22Rv1 (cell line): ENCODE measurements around the gene KMT2D.

ENCODE experiments used
- H3K27ac ChIP-seq: fragments of 450-650 bp; 2 replicates; pipeline ENCODE4 v1.5.1; 2017
- ZFX ChIP-seq: fragments of 450-650 bp; IDR thresholded peaks from 2 replicates; pipeline ENCODE4 v1.6.1; 2017; ENCODE audit warnings: antibody characterized with exemption, borderline replicate concordance
- TF ChIP-seq, protein P1 (sequence below): fragments of 450-650 bp; IDR thresholded peaks from 2 replicates; pipeline ENCODE4 v1.5.1; 2017; ENCODE audit warnings: mild to moderate bottlenecking

KMT2D gene

DNA sequence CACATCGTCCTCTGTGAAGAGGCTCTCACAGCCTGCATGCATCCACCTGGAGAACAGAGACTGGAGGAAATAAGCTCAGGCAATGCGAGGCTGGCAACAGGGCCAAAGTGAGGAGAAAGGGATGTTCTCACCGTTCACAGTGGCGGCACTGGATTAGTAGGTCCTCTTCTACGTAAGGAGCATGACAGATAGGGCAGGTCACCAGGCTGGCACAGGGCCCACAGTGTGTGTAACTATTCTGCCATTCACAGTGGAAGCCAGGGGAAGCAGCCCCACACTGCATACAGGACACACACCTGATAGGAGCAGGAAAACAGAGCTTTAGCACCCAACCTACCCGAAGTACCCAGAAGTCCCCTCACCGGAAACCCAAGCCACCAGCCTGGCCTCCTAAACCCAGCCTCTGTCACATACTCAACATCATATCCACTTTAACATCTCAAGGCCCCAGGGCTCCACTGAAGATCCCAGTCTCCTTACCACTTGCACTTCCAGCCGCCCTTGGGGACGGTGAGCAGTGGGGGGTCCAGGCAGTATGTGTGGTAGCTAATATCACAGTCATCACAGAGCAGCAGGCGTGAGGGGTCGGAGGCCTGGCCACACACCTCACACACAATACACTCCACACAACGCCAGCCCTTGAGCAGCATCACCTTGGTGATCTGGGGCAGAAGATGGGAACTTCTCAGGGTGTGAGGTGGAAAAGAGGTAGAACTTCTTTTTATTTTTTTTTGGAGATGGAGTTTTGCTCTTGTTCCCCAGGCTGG is 14.3 kb downstream of the KMT2D start:
- no peak overlapping the region for H3K27ac ChIP-seq
- no peak for TF ChIP-seq ZFX
- TF ChIP-seq, protein P1, sequence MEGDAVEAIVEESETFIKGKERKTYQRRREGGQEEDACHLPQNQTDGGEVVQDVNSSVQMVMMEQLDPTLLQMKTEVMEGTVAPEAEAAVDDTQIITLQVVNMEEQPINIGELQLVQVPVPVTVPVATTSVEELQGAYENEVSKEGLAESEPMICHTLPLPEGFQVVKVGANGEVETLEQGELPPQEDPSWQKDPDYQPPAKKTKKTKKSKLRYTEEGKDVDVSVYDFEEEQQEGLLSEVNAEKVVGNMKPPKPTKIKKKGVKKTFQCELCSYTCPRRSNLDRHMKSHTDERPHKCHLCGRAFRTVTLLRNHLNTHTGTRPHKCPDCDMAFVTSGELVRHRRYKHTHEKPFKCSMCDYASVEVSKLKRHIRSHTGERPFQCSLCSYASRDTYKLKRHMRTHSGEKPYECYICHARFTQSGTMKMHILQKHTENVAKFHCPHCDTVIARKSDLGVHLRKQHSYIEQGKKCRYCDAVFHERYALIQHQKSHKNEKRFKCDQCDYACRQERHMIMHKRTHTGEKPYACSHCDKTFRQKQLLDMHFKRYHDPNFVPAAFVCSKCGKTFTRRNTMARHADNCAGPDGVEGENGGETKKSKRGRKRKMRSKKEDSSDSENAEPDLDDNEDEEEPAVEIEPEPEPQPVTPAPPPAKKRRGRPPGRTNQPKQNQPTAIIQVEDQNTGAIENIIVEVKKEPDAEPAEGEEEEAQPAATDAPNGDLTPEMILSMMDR: no peak

DNA sequence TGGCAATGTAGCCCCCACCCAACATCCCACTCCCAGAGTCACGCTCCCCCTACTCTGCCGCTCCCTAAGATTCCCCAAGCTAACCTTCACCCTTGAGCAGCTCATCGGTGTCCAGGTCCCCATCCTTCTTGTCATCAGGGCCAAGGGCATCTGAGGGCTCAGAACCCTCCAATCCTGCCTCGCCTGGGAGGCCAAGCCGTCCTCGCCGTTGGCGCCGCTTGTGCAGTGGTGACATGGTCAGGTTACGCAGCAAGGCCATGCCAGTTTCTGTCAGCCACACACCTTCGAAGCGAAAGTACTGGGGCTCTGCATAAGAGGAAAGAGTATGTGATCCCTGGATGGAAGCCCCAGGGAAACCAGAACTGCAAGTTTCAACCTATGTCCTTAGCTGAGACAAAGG is 15.9 kb downstream of the KMT2D start:
- 0 out of 2 replicates have a peak overlapping the region, but pooled peaks have one; percentile 5 for H3K27ac ChIP-seq
- TF ChIP-seq, protein P1: no peak
- TF ChIP-seq ZFX: no peak

DNA sequence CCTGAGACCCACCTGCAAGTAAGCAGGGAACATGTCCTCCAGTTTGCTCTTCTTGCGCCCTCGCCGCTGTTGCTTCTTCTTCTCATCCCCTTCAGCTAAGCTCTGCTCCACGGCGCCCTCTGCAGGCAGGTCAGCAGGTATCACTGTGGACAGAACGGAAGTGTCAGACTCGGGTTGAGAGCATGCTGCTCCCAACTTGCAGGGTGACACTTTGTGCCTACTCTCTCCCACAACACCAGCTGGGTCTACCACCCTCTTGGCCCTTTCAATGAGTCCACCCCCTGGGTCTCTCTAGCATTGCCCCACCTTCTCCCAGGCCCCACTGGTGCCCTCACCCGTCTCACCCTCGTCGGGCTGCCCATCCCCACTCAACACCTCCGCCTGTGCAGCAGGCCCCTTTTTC is 16.7 kb downstream of the KMT2D start:
- TF ChIP-seq, protein P1: peak; percentile 99
- TF ChIP-seq ZFX: no peak
- H3K27ac ChIP-seq: no peak overlapping the region

DNA sequence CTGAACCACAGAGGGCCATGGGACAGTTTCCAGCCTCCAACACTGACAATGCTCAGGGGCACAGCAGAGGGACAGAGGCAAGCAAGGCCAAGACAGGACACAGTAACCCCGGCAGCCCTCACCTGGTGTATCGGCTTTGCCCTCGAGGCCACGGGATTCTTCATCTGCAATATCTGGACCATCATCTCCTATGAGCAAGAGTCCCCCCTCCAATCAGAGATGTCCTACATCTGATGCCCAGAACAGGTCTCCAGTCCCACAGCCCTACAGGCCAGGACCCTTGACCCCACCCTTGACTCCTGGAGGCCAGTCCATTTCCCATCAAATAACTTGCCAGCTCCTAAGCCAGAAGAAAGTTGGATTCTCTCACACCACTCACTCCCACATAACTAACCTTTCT is 17.4 kb downstream of the KMT2D start:
- TF ChIP-seq ZFX: no peak
- TF ChIP-seq, protein P1: no peak
- no peak overlapping the region for H3K27ac ChIP-seq

DNA sequence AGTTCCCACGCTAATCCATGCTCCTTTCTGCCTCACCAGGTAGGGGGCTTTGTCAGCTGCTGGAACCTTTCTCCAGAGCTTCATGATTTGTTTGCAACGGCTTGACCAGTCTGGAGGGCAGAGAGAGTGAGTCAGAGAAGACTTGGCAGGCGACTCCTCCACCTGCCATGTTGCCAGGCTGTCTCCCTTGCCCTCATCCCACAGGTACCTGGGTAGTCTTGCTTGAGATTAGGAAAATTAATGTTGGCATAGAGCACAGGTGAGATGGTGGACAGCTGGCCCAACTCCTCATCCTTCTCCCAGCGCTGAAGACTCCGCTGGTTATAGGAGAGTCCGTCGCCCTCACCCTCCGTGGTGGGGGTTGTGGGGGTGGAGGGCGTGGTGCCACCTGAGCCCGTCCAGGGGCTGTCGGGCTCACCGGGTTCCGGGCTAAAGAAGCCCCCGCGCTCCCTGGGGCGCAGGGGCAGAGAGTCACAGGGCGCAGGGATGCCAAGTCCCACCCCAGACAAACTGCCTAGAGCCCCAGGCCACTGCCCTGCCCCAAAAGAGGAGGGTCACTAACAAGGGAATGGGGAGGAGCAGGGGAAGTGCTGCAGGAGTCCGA is 18.6 kb downstream of the KMT2D start:
- H3K27ac ChIP-seq: no peak overlapping the region
- TF ChIP-seq ZFX: no peak
- TF ChIP-seq, protein P1: no peak

DNA sequence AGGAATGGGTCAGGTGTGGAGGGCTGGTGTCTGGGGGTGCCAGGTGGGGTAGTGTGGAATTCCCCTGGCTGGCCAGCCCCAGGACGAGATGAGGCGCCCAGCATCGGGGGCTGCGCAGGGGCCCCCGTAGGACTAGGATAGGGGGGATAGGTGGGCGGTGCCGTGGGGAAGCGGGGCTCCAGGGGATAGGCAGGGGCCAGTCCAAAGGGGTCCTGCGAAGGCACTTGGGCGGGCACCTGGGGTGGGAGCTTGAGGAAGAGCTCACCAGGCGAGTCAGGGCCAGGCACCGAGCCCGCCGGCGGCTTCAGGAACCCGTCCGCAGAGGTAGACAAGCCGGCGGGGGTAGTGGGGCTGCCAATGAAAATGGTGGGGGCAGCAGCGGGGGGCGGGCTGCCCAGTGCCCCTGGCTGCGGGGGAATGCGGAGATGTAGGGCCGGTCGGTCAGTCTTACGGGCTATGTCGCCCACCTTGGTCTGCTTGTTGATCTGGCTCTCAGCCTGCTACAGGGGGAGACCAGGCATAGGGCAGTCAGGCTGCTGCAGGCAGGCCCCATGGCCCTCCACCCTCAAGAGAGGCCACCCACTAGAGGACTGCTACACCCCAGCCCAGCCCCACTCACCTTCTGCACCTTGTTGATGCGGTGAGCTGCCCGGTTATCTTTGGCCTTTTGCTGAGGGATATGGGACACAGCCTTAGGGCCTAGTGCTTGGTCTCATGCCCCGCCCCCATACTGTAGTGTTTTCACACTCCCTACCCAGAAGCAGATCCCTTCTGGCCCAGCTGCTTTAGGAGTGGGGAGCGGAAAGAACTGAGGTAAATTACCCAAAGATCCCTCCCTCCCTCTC is 19.3 kb downstream of the KMT2D start:
- TF ChIP-seq, protein P1: no peak
- TF ChIP-seq ZFX: no peak
- no peak overlapping the region for H3K27ac ChIP-seq

DNA sequence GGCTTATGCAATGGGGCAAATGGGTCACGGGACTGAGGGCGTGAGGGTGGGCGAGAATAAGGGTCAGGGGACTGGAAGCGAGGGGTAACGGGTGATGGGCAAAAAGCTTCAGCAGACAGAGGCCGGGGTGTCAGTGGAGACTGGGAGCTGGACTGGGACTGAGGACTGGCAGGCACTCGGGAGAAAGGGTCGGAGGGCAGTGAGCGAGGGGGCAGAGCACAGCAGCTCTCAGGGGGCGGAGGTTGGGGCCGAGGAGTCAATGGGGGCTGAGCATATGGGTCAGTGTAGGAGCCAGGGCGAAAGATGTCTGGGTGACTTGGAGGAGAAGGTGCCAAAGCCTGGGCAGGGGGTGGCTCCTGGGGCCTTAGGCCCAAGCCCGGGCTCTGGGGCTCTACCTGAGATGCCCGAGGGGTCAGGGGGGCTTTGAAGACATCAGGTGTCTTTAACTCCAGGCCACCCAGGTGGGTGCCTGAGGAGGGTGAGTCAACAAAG is 20.2 kb downstream of the KMT2D start:
- no peak for TF ChIP-seq ZFX
- TF ChIP-seq, protein P1: no peak
- no peak overlapping the region for H3K27ac ChIP-seq
